Mucosa of descending colon (tissue), 3 donors: ENCODE data around the gene PLEKHA7. TPM values are rescaled to one million over a fixed set of nuclear protein-coding genes. Genes with fewer than 3 reads are reported as not detected.

Experiments used
- ATAC-seq: fragments of 200-7000 bp; cut with Tn5 transposase; one replicate; pipeline ENCODE4 v1.9.1; 2020; ENCODE audit warnings: mild to moderate bottlenecking, moderate library complexity
- DNase-seq, 3 donors: peaks; one replicate each; pipeline ENCODE4 v3.0.0-alpha.2; 2020
- H3K36me3 ChIP-seq: fragments of 200-600 bp; one replicate; pipeline ENCODE4 v1.8.0; 2021; ENCODE audit warnings: low read depth, mild to moderate bottlenecking
- H3K4me1 ChIP-seq: fragments of 200-600 bp; one replicate; pipeline ENCODE4 v1.8.0; 2021; ENCODE audit warnings: low read depth, mild to moderate bottlenecking
- H3K4me3 ChIP-seq: fragments of 200-600 bp; one replicate; pipeline ENCODE4 v1.8.0; 2021; ENCODE audit warnings: mild to moderate bottlenecking
- H3K9me3 ChIP-seq: fragments of 200-600 bp; one replicate; pipeline ENCODE4 v1.8.0; 2021; ENCODE audit warnings: mild to moderate bottlenecking
- CTCF ChIP-seq: fragments of 200-600 bp; IDR thresholded peaks from one replicate; pipeline ENCODE4 v1.8.0; 2022; ENCODE audit warnings: antibody characterized with exemption, mild to moderate bottlenecking
- intact Hi-C, 2 donors: fragments of 100-400 bp; cut with DNase I in 1 of 2; cut with micrococcal nuclease in 1 of 2; formaldehyde crosslinking; loops; one replicate each; pipeline versions ENCODE4 v1.11.0 to v1.11.1; 2022; cut with DNase I, micrococcal nuclease
- total RNA-seq, 3 donors: library from RNA; stranded (reverse); fragmentation: NEBNext Ultra II Directional in 2 of 3; extraction: Animal tissue kit (Norgen Biotek cat#: 25700) in 2 of 3; gene quantifications; one replicate each; pipeline versions ENCODE4 v1.2.1 to v1.2.4, GENCODE V29; 2021 to 2023
- donor health status: DM: no; HTN: no; CAD: no; lungs with moderate emphysema.
- donor health status: DM: no; HTN: no; CAD: no.
- donor health status: DM: no; HTN: yes; CAD: no.

PLEKHA7 gene
- total RNA-seq, 3 donors from 2014 or later = 67.0 to 120 (median 99.6) TPM

GRCh38 chr11:16758382-16759024, 255.7 kb downstream of the PLEKHA7 start:
- intact Hi-C loops = no loop called here

GRCh38 chr11:16750417-16750816, 263.8 kb downstream of the PLEKHA7 start:
- Histone ChIP-seq H3K9me3 (no peaks in the 10 kb centered on the region), H3K4me1 (no peaks in the 10 kb centered on the region), H3K4me3 (no peak overlapping the region), H3K36me3 (peaks cover 28% of the 10 kb centered on the region)
- DNase-seq (no peak), ATAC-seq (no peak)
- TF ChIP-seq CTCF = no peak
- intact Hi-C loops = no loop called here

More at GRCh38 chr11:16758382-16759024, 255.7 kb downstream of the PLEKHA7 start:
- no peak for TF ChIP-seq CTCF
- Histone ChIP-seq H3K4me1 (no peaks in the 10 kb centered on the region), H3K4me3 (no peak overlapping the region), H3K36me3 (peaks cover 4% of the 10 kb centered on the region), H3K9me3 (no peaks in the 10 kb centered on the region)
- DNase-seq = no peak
- ATAC-seq = no peak

- no peaks in the 10 kb centered on the region for H3K4me1 ChIP-seq
- TF ChIP-seq CTCF = no peak
- H3K36me3 ChIP-seq = peaks cover 25% of the 10 kb centered on the region
These were observed 264.5 kb downstream of the PLEKHA7 start for GRCh38 chr11:16749666-16750065.

GRCh38 chr11:16749092-16749491, 265.1 kb downstream of the PLEKHA7 start:
- Histone ChIP-seq H3K4me3 (no peak overlapping the region), H3K9me3 (no peaks in the 10 kb centered on the region), H3K36me3 (peaks cover 24% of the 10 kb centered on the region), H3K4me1 (no peaks in the 10 kb centered on the region)
- no peak for TF ChIP-seq CTCF
- intact Hi-C loops = no loop called here
- ATAC-seq (no peak), DNase-seq (no peak)

More at GRCh38 chr11:16749666-16750065, 264.5 kb downstream of the PLEKHA7 start:
- intact Hi-C loops = no loop called here
- ATAC-seq (no peak), DNase-seq (no peak)
- H3K4me3 ChIP-seq = no peak overlapping the region
- no peaks in the 10 kb centered on the region for H3K9me3 ChIP-seq

GRCh38 chr11:16745950-16746605, 268.1 kb downstream of the PLEKHA7 start:
- intact Hi-C loops = no loop called here
- Histone ChIP-seq H3K9me3 (no peaks in the 10 kb centered on the region), H3K4me3 (no peak overlapping the region), H3K4me1 (no peaks in the 10 kb centered on the region), H3K36me3 (peaks cover 15% of the 10 kb centered on the region)
- ATAC-seq = no peak
- DNase-seq = no peak
- no peak for TF ChIP-seq CTCF
